Astrocyte (in vitro differentiated cells and primary cell): ENCODE data around the gene NEB.

ENCODE experiments used
- CTCF ChIP-seq: IDR thresholded peaks from 2 replicates; pipeline ENCODE4 v1.5.1; 2011; ENCODE audit warnings: low read depth, mild to moderate bottlenecking, inconsistent platforms, low read length, moderate library complexity; ENCODE audit not compliant: insufficient read depth
- EZH2 ChIP-seq: IDR thresholded peaks from 2 replicates; pipeline ENCODE4 v1.6.1; 2012; ENCODE audit warnings: mild to moderate bottlenecking, low read length, inconsistent platforms; ENCODE audit not compliant: insufficient read depth

DNA sequence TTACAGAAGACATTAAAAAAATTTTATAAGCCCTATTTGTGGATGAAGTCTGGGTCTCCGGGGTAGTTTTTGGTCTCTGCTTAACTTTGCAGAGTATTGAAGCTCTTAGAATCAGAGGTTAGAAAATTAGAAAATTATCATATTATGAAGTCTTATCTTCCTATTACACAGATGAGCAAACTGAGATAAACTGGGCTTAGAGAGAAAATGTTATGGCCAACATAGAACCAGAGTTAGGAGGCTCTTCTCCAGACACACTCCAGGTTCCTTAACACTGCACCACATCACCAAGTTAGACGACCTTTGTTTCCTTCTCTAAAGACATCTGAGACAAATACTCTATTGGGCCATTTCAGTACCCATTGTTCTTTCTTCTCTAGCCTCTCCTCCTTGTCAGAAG is 36.7 kb upstream of the NEB start:
- TF ChIP-seq CTCF (no peak), EZH2 (no peak)
